Parathyroid adenoma (tissue), 2 donors: ENCODE data around the gene DACT3.

Experiments used
- H2AFZ ChIP-seq: fragments of 300-600 bp; sonication (generic); one replicate; pipeline ENCODE4 v1.7.0; 2017; ENCODE audit warnings: antibody characterized with exemption, mild to moderate bottlenecking
- H3K27ac ChIP-seq: fragments of 300-600 bp; sonication (generic); one replicate; pipeline ENCODE4 v1.7.0; 2017
- H3K27me3 ChIP-seq: fragments of 300-600 bp; sonication (generic); one replicate; pipeline ENCODE4 v1.7.0; 2017; ENCODE audit warnings: low read length; ENCODE audit not compliant: control insufficient read depth, insufficient read depth
- H3K36me3 ChIP-seq: fragments of 300-600 bp; sonication (generic); one replicate; pipeline ENCODE4 v1.7.0; 2017; ENCODE audit warnings: low read length; ENCODE audit not compliant: control insufficient read depth, insufficient read depth
- H3K4me1 ChIP-seq: fragments of 300-600 bp; sonication (generic); one replicate; pipeline ENCODE4 v1.7.0; 2017; ENCODE audit warnings: control low read depth
- H3K4me2 ChIP-seq: fragments of 300-600 bp; sonication (generic); one replicate; pipeline ENCODE4 v1.7.0; 2017; ENCODE audit warnings: low read length
- H3K4me3 ChIP-seq: fragments of 300-600 bp; sonication (generic); one replicate; pipeline ENCODE4 v1.7.0; 2017; ENCODE audit warnings: low read depth, low read length
- H3K79me2 ChIP-seq: fragments of 300-600 bp; sonication (generic); one replicate; pipeline ENCODE4 v1.7.0; 2017; ENCODE audit warnings: control low read depth
- H3K9ac ChIP-seq: fragments of 300-600 bp; sonication (generic); one replicate; pipeline ENCODE4 v1.7.0; 2017; ENCODE audit warnings: mild to moderate bottlenecking
- H3K9me3 ChIP-seq: fragments of 300-600 bp; sonication (generic); one replicate; pipeline ENCODE4 v1.7.0; 2017; ENCODE audit warnings: low read length; ENCODE audit not compliant: control insufficient read depth
- TF ChIP-seq, protein P1 (sequence below): fragments of 300-600 bp; sonication (generic); IDR thresholded peaks from one replicate; pipeline ENCODE4 v1.7.0; 2017; ENCODE audit warnings: antibody characterized with exemption, mild to moderate bottlenecking
- donor health status: primary hyperparathyroidism.

DACT3 gene

GRCh38 chr19:46606019-46606418 lies 55.0 kb downstream of the DACT3 start:
- Histone ChIP-seq H3K27me3 (no peaks in the 10 kb centered on the region), H3K9me3 (no peaks in the 10 kb centered on the region), H3K4me1 (peaks cover 16% of the 10 kb centered on the region), H3K9ac (no peak overlapping the region), H3K79me2 (peaks cover 21% of the 10 kb centered on the region), H3K36me3 (no peaks in the 10 kb centered on the region), H3K27ac (no peak overlapping the region), H3K4me2 (no peak overlapping the region), H3K4me3 (no peak overlapping the region), H2AFZ (no peak overlapping the region)
- TF ChIP-seq, protein P1, sequence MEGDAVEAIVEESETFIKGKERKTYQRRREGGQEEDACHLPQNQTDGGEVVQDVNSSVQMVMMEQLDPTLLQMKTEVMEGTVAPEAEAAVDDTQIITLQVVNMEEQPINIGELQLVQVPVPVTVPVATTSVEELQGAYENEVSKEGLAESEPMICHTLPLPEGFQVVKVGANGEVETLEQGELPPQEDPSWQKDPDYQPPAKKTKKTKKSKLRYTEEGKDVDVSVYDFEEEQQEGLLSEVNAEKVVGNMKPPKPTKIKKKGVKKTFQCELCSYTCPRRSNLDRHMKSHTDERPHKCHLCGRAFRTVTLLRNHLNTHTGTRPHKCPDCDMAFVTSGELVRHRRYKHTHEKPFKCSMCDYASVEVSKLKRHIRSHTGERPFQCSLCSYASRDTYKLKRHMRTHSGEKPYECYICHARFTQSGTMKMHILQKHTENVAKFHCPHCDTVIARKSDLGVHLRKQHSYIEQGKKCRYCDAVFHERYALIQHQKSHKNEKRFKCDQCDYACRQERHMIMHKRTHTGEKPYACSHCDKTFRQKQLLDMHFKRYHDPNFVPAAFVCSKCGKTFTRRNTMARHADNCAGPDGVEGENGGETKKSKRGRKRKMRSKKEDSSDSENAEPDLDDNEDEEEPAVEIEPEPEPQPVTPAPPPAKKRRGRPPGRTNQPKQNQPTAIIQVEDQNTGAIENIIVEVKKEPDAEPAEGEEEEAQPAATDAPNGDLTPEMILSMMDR: no peak

- H3K36me3 ChIP-seq: no peaks in the 10 kb centered on the region
- peaks cover 16% of the 10 kb centered on the region for H3K4me1 ChIP-seq
These were observed 55.6 kb downstream of the DACT3 start for GRCh38 chr19:46605356-46605821.

DNA sequence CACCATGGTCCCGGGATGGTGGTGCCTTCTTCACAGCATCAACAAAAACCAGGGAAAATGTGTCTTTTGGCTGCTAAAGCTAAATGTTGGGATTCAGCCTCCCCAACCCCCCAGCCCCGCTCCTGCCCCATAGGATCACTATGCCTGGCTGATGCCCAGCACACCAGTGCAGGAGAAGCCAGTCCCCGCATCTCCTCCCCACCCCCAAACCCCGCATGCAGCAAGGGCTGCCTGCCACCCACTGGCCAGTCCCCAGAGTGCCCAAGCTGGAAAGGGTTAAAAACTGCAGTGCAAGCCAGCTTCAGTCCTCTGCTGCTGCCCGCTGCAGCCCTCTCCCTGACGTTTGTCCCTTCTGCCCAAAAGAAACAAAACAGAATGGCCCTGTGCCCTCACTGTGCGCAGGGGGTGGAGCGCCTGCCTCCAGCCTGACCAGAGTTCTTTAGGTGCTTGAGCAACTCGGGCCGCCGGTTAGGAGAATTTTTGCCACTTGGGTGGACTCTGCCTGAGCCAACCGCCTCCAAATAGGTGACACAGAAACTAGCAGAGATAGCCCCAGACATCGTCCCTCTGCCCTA lies 56.1 kb downstream of the DACT3 start:
- Histone ChIP-seq H2AFZ (no peak overlapping the region), H3K36me3 (no peaks in the 10 kb centered on the region), H3K4me1 (peaks cover 16% of the 10 kb centered on the region), H3K27ac (no peak overlapping the region), H3K9me3 (no peaks in the 10 kb centered on the region), H3K4me2 (no peak overlapping the region), H3K27me3 (no peaks in the 10 kb centered on the region), H3K9ac (no peak overlapping the region), H3K4me3 (no peak overlapping the region), H3K79me2 (peaks cover 21% of the 10 kb centered on the region)
- TF ChIP-seq, protein P1: no peak

More at GRCh38 chr19:46605356-46605821, 55.6 kb downstream of the DACT3 start:
- no peak overlapping the region for H3K27ac ChIP-seq
- no peaks in the 10 kb centered on the region for H3K9me3 ChIP-seq
- no peaks in the 10 kb centered on the region for H3K27me3 ChIP-seq
- no peak overlapping the region for H3K4me2 ChIP-seq
- H3K79me2 ChIP-seq: peaks cover 21% of the 10 kb centered on the region
- H3K9ac ChIP-seq: no peak overlapping the region
- no peak overlapping the region for H2AFZ ChIP-seq
- no peak overlapping the region for H3K4me3 ChIP-seq
- TF ChIP-seq, protein P1: no peak

DNA sequence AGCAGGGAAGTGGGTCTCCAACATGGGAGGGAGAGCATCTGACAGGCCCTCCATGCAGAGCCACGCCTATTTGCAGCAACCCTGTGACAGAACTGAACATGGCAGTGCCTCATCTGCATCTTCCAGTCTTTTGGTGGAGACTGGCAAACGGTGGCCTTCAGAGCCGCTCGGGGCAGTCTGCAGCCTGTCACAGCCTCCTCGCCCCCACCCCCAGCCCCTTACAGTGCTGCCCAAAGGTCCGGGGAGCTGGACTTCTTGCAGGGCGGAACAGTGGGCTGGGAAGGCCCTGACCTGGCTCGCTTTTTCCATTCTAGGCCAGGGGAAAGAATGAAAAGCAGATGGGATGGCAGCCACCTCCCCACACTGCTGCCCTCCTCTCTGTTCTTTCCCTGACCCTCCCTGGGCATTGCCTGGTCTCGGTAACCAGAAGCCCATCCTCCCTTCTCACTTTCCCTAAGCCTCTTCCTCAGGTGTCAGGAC lies 57.2 kb downstream of the DACT3 start:
- peaks cover 21% of the 10 kb centered on the region for H3K79me2 ChIP-seq
- peak overlapping the region; percentile 100 for H3K27ac ChIP-seq
- TF ChIP-seq, protein P1: no peak
- no peak overlapping the region for H3K9ac ChIP-seq
- peak overlapping the region; percentile 98 for H3K4me3 ChIP-seq
- peak overlapping the region; percentile 98 for H3K4me2 ChIP-seq
- H2AFZ ChIP-seq: no peak overlapping the region
- H3K36me3 ChIP-seq: no peaks in the 10 kb centered on the region
- H3K4me1 ChIP-seq: peaks cover 16% of the 10 kb centered on the region
- no peaks in the 10 kb centered on the region for H3K27me3 ChIP-seq
- no peaks in the 10 kb centered on the region for H3K9me3 ChIP-seq

DNA sequence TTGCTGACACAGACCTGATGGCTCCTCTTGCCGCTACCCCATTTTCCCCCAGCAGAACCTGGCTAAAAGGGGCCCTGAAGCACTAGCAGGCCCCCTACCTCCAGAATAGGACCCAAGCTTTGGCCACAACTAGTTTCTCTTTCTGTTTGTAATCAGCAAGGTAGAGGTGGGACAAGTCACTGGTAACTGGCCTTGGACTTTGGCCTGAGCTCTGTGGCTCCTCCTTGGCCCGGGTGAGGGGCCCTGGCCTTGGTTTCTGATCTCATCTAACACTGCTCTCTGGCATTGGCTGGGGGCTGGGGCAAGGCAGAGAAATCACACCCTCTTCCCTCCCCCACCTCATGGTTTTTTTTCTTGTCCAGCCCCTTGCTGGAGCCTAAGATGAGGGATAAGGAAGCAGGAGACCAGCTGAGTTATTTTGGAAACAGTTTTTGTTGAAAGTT lies 57.8 kb downstream of the DACT3 start:
- Histone ChIP-seq H3K27me3 (no peaks in the 10 kb centered on the region), H3K4me2 (peak overlapping the region; percentile 98), H3K27ac (peak overlapping the region; percentile 100), H2AFZ (peak overlapping the region; percentile 47), H3K36me3 (no peaks in the 10 kb centered on the region), H3K9me3 (no peaks in the 10 kb centered on the region), H3K4me1 (peaks cover 16% of the 10 kb centered on the region), H3K4me3 (peak overlapping the region; percentile 98), H3K9ac (no peak overlapping the region), H3K79me2 (peaks cover 21% of the 10 kb centered on the region)
- TF ChIP-seq, protein P1: no peak
